BJ (cell line): ENCODE results near the gene SPTBN1. TPM values are rescaled to one million over a fixed set of nuclear protein-coding genes. Genes with fewer than 3 reads are reported as not detected.
A peak's percentile ranks its signal among the peaks of the same experiment; 100 is the strongest.

Experiments used
- CTCF ChIA-PET: fragments of 350-600 bp; formaldehyde crosslinking; extraction: SDS; loops from one replicate; lab custom pipeline; 2021; ENCODE audit warnings: antibody characterized with exemption, inconsistent platforms; lab: Yijun Ruan, JAX
- POLR2A ChIA-PET: fragments of 300-600 bp; sonication (Branson Sonifier 250); formaldehyde crosslinking; extraction: SDS; loops from one replicate; lab custom pipeline; 2021; ENCODE audit warnings: antibody characterized with exemption; lab: Charles Lee
- DNase-seq: peaks from one replicate; pipeline ENCODE4 v3.0.0-alpha.2; 2011; ENCODE audit warnings: low read depth
- H3K27me3 ChIP-seq: 2 replicates; pipeline ENCODE4 v1.6.0; 2011; ENCODE audit warnings: low read length; ENCODE audit not compliant: control insufficient read depth, insufficient read depth
- H3K36me3 ChIP-seq: 2 replicates; pipeline ENCODE4 v1.5.1; 2011; ENCODE audit warnings: low read length; ENCODE audit not compliant: control insufficient read depth, insufficient read depth
- H3K4me3 ChIP-seq: 2 replicates; pipeline ENCODE4 v1.5.1; 2011; ENCODE audit warnings: low read depth, mild to moderate bottlenecking, control low read depth, low read length
- CTCF ChIP-seq: IDR thresholded peaks from 2 replicates; pipeline ENCODE4 v1.5.1; 2011; ENCODE audit warnings: low read depth, mild to moderate bottlenecking, control low read depth, inconsistent platforms, low read length, moderate library complexity; ENCODE audit not compliant: insufficient read depth
- polyA plus RNA-seq: library from polyadenylated mRNA; depleted of rRNA; stranded (reverse); fragments of >200 nt; gene quantifications from 2 replicates; pipeline ENCODE4 v1.2.3, GENCODE V29; 2011

The SPTBN1 gene
- polyA plus RNA-seq, 1 experiment, result 33.8 TPM

DNA sequence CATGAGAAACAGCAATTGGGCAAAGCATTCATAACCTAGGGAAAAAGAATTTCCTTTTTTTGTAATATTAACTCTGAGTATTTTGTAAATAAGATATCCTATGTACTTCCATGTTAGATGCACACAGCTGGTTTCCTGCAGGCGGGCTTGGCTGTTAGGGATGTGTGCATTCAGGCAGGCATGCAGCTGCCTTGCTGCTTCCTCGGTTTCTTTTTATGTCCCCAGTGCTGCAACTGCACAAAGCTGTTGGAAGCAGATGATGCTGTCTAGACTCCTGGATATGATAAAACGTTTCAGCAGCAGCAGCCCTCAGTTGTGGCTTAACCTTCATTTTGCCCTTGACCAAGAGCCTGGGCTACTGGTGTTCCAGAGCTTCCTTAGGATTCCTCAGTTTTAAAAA lies 177.9 kb downstream of the SPTBN1 start:
- ChIA-PET CTCF (interaction anchor here (0.6 to 0.9 kb wide), 3 partner anchors 9 to 263 kb away, joined by 3 to 4 read pairs (median 3); no protein-coding TSS in a partner anchor), POLR2A (interaction anchor here (0.5 kb wide), 1 partner anchor 18 kb away, joined by 3 read pairs; no protein-coding TSS in a partner anchor)
- no peak for DNase-seq
- no peak for TF ChIP-seq CTCF
- no peak overlapping the region for H3K4me3 ChIP-seq
- no peaks in the 10 kb centered on the region for H3K27me3 ChIP-seq
- peaks cover 20% of the 10 kb centered on the region for H3K36me3 ChIP-seq

DNA sequence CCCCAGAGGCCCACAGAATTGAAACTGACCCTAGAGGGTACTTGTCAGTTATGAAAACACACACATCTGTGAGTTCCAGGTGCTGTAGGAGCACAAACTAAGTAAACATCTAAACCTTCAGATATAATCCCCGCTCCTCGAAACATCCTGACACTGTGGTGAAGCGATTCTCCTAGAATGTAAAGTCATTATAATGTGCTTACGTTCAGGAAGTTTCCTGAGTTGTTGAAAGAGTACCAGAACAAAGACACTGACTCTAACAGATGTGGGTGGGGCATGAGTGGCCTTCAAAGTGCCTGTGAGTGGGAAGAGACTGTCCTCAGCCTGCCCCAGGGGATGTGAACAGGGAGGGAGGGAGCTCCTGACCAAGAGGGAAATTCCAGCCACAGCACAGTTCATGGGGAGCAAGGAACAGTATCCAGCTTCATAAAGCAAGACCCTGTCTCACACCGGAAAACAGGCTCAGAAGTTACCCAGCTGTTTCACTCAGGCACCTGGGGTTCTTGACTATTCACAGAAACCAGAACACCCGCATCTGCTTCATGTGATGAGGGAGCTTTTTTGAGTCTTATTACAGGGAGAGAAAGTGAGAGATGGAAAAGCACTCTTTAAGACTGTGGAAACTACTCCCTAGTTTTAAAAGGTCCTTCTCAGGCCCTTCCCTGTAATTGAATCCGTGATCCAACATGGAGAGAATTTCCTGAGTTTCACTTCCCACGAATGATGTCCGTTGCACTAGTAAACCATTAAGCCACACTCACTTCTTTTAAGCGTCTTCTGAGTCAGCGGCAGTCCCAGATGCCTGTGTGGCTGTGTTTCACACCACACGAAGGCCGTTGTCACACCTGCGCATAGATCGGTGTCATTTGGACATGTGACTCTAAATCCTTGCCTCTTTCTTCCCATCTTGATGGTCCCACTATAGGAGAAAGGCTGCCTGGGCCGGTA lies 178.7 kb downstream of the SPTBN1 start:
- Histone ChIP-seq H3K36me3 (peaks cover 13% of the 10 kb centered on the region), H3K4me3 (no peak overlapping the region), H3K27me3 (no peaks in the 10 kb centered on the region)
- peak; percentile 51 for DNase-seq
- TF ChIP-seq CTCF, result no peak
- CTCF ChIA-PET, result interaction anchor here (0.6 to 0.9 kb wide), 2 partner anchors 71 to 262 kb away, joined by 3 to 4 read pairs; no protein-coding TSS in a partner anchor
- POLR2A ChIA-PET, result no interaction called here

DNA sequence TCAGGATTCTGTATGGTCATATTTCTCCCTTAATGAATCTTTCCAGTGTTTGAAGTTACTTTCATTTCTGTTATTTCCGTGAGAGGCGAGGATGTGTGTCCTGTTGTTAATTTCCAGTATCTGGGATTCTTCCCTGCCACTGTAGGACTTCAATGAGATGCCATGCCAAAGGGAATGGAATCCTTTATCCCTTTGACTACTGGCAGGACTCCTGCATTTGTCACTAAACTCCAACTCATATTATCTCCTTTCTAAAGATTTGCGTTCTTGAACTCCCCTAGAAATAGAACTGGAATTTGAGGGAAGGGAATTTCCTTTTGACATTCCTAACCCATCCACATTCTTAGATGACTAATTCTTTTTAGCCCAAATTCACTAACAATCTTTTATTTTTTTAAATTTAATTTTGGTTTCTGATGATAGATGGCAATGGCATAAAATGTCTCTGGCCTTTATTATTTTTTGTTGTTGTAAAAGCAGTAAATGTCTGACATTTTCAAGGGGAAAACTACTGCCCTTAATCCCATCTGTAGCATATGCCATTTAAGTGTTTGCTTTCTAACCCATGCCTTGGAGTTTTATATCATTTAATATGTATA lies 179.5 kb downstream of the SPTBN1 start:
- Histone ChIP-seq H3K36me3 (peaks cover 10% of the 10 kb centered on the region), H3K27me3 (no peaks in the 10 kb centered on the region), H3K4me3 (no peak overlapping the region)
- POLR2A ChIA-PET, result no interaction called here
- TF ChIP-seq CTCF, result no peak
- CTCF ChIA-PET, result no interaction called here
- DNase-seq, result peak; percentile 12

DNA sequence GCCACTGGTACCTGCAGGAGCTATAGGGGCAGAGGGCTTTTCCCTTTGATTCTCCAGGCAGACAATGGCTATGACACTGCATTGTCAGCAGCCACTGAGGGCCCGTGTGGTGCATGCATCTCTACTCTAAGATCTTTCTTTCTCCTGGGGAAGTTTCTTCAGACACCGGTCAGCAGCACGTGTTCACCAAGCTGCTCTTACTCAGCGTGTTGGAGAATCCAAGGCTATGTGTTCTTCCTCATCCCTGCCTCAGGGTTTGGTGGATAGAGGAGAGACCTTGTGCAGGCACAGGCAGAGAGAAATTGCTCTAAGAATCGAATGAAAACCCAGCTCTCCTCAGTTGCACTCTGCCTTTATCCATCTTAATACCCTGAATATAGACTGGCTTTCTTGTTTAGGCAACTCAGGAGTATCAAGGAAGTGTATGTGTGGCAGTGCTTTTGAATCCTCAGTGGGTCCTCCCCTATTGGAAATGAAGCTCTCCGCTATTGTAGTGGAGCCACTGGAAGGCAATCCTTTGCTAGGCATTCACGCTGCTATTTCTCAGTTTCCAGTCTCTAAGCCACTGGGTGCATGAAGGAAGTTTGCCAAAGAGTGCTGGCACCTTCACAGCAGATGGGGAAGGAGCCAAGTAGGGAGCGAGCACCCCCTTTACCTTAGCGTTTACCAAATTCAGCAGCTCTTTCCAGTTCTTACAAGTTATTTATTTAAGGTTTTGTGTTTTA lies 180.4 kb downstream of the SPTBN1 start:
- no peak overlapping the region for H3K4me3 ChIP-seq
- POLR2A ChIA-PET, result no interaction called here
- H3K27me3 ChIP-seq, result no peaks in the 10 kb centered on the region
- peaks cover 1% of the 10 kb centered on the region for H3K36me3 ChIP-seq
- no peak for DNase-seq
- CTCF ChIA-PET, result interaction anchor here (0.9 to 1.5 kb wide), 2 partner anchors 15 to 27 kb away, joined by 3 read pairs; no protein-coding TSS in a partner anchor
- TF ChIP-seq CTCF, result no peak
